GM19328 (cell line): Measurements from ENCODE around the gene EME1.

ENCODE experiments used
- ATAC-seq: cut with Tn5 transposase; IDR thresholded peaks from one replicate; pipeline ENCODE4 v1.9.1; 2021; ENCODE audit warnings: mild to moderate bottlenecking, moderate library complexity; ENCODE audit not compliant: unreplicated experiment

EME1 gene

DNA sequence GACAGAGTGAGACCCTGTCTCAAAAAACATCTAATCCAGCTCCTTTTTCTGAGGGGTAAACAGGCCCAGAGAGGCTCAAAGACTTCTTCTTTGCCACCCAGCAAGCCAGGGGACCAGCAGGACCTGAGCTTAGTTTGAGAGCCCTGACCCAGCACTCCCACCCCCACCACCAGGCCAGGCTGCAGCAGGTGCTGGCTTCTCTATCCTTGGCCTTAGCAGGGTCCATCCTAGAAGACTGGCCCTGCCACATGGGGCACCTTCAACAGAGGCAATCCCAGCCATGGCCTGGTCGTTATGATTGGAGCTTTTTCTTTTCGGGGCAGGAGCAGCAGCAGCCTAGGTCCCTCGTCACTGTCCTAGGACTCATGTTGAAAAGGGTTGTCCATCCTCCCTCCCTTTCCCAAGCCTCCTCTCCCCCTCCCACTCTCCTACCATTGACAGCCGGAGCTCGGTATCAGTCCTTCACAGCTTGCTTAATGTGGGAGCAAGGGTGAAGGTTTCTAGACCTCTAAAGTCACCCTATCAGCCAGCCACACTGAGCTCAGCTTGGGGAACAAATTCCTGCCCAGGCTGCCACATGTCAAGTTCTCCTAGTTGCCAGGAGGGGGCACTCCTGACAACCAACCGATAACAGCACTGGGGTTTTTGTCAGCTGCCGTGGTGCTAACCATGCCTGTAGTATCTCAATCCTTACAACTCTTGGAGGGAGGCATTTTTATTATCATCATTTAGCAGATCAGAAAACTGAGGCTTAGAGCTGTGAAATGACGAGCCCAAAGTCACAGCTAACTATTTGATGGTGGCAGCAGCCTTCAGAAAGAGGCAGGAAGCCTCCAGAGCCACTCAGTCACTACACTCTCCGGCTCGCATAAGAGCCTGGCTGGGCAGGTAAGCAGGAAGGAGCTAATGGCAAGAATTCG lies 11.2 kb upstream of the EME1 start:
- no peak for ATAC-seq

DNA sequence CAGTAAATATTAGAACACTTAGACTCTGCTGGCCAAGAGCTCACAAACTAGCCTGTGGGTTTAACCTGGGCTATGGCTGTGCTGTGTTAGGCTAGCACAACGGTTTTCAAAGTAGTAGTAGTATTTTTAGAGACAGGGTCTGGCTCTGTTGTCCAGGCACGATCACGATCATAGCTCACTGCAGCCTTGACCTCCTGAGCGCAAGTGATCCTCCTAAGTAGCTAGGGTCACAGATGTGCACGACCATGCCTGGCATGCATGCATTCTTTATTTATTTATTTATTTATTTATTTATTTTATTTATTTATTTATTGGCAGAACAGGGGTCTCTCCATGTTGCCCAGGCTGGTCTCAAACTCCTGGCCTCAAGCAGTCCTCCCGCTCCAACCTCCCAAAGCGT lies 10.4 kb upstream of the EME1 start:
- ATAC-seq, result no peak

DNA sequence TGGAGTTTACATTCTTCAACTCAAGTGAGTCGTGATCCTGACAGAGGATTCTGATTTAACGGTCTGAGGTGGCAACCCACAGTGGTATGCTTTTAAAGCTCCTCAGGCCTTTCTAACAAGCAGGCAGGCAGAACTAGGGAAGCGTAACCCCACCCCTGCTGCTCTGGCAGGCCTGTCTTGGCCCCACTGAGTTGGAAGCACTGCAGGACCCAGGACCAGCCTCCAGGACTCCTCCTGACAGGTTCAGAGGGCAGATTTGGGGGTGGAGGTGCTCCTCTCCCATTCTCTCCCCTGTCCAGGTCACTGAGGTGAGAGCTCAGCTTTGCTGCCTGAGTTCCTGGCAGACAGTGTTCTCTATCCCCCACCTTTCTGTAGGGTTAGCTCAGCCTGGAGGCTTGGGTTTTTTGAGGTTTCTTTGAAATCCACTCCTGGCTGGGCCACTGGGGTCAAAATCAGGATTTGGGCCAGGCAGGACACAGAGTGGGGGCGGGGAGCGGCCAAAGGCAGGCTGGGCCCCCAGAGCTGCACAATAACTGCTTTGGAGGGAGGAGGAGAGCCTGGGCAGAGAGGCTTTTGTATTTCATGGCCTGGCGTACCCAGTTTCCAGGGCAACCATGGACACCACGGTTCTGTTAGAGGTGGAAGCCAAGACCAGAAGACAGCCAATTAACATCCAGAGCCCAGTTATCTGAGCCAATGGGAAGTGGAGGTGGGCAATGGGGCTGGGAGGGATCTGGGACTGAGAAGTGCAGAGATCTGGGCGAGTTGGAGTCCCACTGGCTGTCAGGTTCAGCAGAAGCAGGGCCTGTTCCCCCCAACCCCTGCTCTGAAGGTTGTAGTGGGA lies 9.6 kb upstream of the EME1 start:
- no peak for ATAC-seq

DNA sequence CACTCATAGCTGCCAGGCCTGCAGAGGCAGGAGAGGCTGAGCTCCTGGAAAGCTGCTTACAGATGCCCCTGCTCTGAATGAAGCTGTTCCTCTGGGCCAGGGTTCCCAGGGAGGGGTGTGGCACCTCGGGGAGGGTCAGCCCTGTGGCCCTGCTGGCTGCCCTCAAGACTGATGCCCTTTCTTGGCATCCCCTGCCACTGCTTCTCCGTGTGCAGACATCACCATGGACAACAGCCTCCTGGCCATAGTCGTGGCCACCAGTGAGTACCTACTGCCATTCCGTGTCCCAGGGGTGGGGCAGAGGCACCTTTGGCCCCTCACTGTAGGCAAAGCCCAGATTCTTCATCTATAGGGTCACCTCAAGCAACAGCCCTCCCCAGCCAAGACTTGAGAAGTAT lies 9.0 kb upstream of the EME1 start:
- no peak for ATAC-seq

DNA sequence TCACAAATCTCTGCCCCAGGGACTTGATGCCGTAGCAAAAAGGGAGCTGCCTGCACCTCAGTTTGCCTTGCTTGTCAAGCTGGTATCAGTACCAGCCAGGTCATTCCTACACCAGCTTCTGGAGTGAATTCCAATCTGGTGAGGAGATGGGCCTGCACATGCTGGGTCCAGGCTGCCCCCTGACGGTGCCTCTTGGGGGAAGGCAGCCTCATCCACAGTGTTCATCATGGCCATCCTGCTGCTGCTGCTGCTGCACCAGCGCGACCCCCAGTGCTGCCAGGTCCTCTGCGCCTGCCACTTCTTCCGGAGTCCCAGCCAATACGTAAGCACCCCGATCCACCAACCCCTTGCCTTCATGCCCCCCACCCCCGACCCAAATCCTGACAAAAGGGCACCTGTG lies 8.3 kb upstream of the EME1 start:
- no peak for ATAC-seq

DNA sequence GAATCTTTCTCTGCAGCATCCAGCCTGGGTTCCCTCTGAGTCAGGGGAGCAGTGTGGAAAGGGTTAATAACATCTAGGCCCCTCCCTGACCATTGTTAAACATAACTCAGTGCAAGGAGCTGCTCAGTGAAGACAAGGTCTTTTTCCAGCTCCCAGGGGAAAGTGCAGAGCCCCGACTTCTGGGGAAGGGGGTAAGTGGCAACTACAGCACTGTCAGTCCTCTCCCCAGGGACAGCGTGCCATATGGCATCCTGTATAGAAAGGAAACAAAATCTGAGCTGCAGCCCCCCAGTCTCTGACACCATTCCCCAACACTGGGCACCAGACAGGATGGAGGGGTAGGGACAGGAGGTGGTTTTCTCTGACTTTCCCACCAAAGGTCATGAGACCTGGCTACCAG lies 7.9 kb upstream of the EME1 start:
- no peak for ATAC-seq

DNA sequence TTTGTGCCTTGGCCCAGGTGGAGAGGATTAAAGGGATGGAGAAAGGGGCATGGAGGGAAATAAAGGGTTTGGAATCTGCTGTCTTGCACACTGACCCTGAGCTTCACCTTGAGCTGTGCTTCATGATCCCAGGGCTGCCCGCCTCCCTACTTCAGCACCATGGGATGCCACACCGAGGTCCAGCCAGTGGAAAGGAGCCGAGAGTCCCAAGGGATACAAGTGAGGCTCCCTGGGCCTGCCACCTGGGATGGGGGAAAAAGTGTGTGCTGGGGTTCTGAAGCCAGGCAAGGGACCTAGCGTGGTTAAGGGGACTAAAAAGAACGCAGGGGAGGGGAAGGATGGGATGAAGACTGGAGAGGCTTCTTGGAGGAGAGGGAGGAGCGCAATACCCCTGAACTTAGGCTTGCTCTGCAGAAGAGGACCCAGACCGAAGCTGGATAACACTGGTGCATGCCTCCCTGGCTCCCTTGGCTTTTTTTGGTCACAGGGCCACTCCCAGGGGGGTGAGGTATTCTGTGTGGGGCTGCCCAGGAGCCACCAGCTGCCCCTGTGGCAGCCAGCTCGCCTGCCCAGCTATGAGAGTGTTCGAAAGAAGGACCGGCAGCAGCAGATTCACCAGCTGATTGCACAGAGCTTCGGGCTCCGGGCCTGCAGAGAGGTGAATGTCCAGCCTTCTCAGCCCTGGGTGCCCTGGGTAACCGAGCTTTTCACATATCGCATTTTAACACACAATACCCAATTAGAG lies 7.2 kb upstream of the EME1 start:
- no peak for ATAC-seq

DNA sequence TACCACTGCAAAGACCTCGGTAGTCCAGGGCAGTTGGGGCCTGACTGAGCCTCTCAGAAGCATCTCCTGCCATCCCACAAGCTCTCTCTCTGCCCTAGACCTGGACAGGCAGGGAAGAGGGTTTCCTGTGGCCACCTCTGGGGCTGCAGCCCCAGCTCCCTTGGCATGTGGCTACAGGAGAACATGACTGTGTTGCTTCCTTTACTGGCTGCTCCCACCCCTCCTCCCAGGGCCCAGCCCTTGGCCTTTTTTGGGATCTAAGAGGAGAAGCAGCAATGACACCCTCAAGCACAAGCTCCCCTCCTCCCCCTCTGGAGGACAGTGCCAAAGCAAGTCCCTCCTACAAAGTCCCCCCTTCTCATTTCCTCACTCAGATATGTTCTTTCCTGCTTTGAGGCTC lies 5.6 kb upstream of the EME1 start:
- ATAC-seq, result no peak

DNA sequence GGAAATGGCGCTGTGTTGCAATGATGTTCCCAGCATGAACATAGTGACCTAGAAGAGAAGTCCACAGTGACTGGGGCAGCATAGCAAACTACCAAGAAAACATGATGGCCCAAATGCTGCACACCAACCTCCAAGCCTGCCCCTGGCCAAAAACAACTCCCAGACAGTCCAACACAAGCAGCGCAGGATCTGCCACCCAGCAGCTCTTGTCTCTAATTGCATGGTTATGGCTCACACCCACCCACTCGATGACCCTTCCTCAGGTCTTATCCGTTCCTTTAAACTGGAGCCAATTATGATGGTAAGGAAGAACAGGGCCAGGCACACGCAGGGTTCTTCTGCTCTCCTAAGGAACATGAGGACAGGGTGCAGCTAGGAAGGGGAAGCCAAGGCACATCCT lies 3.0 kb upstream of the EME1 start:
- ATAC-seq, result no peak

DNA sequence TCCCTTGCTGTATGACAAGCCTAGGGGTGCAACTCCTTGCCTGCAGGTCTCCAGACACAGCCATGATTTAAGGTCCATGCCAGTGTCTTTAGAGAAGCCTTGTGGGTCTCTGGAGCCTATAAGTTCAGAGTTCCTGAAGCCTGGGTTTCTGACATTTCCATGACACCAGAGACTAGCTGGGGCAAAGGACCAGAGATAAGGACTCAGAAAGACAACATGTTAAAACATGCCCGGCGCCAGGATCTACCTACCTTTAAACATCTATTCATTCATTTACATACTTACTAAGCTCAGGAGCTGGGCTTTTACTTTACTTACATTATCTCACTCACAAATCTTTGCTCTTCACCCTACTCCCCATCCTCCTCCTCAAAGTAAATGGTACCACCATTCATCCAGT lies 1.5 kb upstream of the EME1 start:
- no peak for ATAC-seq

DNA sequence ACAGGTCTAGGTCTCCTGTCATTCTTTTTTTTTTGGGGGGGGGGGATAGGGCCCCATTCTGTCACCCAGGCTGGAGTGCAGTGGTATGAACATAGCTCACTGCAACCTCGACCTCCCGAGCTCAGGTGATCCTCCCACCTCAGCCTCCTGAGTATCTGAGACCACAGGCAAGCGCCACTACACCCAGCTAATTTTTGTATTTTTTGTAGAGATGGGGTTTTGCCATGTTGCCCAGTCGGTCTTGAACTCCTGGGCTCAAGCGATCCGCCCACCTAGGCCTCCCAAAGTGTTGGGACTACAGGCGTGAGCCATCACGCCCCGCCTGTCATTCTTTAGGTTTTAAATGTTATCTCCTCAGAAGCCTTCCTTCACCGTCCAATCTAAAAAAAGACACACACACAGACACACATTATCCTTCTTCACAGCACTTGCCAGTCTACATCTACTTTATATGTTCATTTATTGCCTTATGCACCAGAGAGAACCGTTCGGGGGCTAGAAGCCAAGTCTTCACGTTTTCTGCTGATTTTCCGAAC lies 739 bp upstream of the EME1 start:
- ATAC-seq, result no peak

DNA sequence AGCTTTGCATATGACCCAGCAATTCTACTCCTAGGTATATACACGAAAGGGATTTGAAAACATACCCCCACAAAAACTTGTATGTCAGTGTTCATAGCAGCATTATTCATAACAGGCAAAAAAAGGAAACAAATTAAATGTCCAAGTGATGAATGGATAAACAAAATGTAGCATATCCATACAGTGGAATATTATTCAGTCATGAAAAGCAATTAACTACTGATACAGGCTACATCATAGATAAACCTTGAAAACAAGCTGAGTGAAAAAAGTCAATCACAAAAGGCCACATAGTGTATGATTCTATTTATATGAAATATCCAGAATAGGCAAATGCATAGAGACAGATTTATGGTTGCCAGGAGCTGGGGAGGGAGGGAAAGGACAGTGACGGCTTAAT lies 676 bp downstream of the EME1 start:
- ATAC-seq, result no peak

DNA sequence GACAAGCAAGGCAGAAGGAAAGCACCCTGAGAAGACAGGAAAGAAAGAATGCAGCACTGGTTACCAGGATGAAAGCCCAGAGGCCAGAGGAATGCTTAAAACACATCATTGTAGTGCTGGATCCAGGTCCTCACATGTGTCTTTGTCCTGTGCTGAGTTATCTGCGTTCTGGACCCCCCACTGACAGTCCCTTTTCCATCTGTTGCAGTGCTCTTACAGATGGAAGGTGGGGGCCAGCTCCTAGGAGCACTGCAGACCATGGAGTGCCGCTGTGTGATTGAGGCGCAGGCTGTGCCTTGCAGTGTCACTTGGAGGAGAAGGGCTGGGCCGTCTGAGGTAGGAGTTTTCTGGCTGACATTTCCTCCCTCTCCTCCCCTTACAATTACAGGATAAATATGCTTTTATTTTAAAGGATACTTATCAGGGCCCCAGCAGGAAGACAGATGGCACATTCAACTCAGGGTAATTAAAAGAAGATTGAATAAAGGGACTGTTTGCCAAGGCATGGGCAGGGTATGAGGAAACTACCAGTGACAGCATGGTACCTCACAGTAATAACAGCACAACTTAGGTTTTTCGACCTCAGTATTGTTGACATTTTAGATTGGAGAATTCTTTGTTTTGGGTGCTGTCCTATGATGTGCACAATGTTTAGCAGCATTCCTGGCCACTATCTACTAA lies 3.0 kb downstream of the EME1 start:
- no peak for ATAC-seq

DNA sequence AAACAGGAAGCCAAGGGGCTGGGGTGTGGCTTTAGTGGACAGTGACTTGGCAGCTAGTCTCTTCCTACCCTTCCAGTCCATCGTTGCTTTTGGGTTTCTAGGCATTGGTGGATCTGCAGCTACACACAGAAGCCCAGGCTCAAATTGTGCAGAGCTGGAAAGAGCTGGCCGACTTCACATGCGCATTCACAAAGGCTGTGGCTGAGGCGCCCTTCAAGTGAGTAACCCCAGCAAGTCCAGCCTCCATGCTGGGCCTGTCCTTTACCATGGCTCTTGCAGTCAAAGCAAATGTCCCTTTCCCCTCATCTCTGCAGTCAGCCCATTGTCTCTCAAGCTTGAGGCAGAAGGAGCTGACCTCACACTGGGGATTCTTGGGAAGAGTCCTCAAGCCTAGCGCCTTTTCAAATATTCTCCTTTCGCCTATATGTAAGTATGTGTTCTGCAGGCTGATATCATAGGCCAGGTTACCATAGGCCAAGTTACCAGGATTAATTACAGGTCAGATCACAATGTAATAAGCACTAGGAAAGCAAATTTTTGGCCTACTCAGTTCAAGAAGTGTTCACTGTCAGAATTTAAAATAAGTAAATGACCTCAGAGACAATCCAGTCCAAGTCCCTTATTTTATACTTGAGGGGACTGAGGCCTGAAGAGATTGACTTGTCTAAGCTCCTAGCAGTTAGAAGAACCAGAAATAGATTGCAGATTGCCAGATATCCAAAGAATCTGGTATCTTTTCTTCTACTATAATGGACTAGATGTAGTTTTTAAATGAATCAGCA lies 6.5 kb downstream of the EME1 start:
- ATAC-seq, result no peak

DNA sequence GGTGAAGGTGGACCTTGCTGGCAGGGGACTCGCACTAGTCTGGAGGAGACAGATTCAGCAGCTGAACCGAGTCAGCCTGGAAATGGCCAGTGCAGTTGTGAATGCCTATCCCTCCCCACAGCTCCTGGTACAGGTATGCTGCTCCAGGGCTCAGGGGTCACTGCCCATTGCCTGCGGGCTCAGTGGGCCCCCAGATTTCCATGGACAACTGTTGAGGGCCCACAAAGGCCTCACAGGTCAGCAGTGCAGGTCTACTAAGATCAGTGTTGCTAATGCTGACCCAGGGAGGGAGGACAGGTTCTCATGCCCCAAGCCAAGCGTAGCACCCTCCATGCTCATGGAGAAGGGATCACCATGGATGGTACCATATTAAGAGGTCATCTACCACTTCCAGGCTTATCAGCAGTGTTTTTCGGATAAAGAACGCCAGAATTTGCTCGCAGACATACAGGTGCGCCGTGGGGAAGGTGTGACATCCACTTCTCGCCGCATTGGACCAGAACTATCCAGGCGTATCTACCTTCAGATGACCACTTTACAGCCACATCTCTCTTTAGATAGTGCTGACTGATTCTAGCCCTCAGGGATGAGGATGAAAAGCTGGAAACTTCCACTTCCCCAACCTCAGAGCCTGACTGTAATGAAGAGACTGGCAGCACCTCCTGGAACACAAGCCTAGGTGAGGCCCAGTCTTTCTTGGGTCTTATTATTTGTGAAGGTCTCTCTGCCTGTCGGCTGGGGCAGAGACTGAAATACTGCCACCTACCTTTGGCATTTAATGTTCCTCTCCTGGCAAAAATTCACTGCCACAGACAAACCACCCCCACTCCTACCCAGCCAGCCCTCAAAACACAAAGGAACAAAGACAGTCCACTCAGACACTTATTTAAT lies 7.6 kb downstream of the EME1 start:
- ATAC-seq, result no peak

DNA sequence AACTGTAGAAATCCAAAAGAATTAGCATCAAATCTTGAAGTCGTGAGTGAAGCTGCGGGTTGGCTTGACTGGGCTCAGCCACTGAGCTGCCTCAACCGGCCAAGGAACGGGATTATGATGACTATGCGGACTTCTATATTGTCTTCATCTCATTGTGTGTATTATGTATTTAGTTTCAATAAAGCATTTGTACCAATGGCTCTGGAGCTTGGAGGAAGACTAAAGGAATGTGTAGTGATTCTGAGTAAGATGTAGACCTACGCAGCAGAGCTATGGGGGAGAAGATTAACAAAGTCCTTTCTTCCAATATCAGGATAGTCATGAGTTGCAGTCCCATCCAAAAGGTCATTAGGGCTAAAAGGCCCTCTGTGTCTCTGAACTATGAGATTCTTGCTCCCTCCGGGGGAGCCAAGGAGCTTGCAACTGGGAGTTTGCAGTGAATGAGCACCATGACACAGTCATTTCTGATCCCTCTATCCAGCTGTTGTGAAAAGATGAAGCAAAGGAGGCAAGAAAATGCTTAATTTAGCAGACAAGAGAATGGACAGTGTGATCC lies 8.3 kb downstream of the EME1 start:
- no peak for ATAC-seq

DNA sequence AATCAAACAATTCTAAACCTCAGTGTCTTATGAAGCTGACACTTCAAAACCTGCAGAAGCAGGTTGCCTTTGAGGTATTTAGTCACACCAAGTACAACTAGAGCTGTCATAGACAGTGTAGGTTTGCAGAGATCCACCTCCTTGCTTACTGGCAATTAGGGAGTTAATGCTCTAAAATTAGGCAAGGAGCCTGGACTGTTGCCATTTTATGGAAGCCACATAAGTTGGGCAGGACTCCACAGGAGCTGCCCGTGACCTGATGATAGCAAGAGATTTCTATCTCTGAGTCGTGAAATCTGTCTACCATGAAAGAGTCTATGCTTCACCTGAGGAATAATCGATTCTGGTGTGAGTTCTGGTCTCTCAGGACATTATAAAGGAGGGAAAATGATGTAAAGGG lies 8.9 kb downstream of the EME1 start:
- ATAC-seq, result no peak

DNA sequence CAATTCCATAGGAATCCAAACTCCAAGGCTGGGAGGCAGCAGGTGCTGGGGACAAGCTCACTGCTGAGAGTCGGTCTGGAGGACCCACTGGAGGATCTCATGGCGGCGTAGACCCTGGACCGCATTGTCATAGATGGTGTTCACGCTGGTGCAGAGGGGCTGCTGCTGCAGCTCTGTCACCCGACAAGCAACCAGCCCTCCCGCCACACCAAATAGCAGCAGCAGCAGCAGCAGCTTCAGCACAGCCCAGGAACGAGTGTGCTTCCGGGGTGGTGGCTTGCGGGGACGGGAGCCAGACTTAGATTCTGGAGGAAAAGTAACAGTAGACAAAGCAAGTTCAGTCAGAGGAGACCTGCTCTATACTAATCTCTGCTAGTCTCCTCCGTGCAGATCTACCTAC lies 9.9 kb downstream of the EME1 start:
- ATAC-seq, result no peak

DNA sequence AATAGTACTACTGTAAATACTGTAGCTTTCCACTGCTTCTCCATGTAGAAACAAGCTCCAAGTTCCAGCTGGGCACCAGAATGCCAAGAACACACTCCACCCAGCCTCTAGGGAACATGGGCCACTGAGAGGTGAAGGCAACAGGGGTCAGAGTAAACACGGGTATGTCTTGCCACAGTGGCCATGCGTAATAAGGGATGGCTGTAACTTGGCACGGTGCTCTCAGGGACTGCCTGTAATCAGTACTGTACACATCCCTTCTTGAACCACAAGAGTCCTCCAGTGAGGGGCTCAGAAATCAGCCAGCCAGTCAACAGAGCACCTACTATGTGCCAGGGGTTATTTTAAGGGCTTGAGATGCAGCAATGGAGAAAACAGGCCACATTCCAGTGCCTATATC lies 13.5 kb downstream of the EME1 start:
- no peak for ATAC-seq
